DMS79 (cell line): ENCODE data around the gene ARHGEF7.
A peak's percentile ranks its signal among the peaks of the same experiment; 100 is the strongest.

Experiments used
- DNase-seq: peaks from one replicate; lab custom pipeline; 2025; lab: John Stamatoyannopoulos, UW

The ARHGEF7 gene

GRCh38 chr13:111278743-111279652 lies 163.9 kb downstream of the ARHGEF7 start:
- DNase-seq: no peak

- DNase-seq: no peak
Observed at GRCh38 chr13:111280226-111280625, 165.1 kb downstream of the ARHGEF7 start.

- no peak for DNase-seq
Observed at GRCh38 chr13:111280681-111281585, 165.8 kb downstream of the ARHGEF7 start.

GRCh38 chr13:111281751-111282311 lies 166.7 kb downstream of the ARHGEF7 start:
- no peak for DNase-seq

- DNase-seq: no peak
Observed at GRCh38 chr13:111282425-111282824, 167.3 kb downstream of the ARHGEF7 start.

- DNase-seq: no peak
Observed at GRCh38 chr13:111282997-111283396, 167.9 kb downstream of the ARHGEF7 start.

GRCh38 chr13:111283457-111283856 lies 168.3 kb downstream of the ARHGEF7 start:
- no peak for DNase-seq

GRCh38 chr13:111283991-111284390 lies 168.9 kb downstream of the ARHGEF7 start:
- DNase-seq: no peak

- DNase-seq: no peak
Observed at GRCh38 chr13:111284565-111284964, 169.5 kb downstream of the ARHGEF7 start.

- no peak for DNase-seq
Observed at GRCh38 chr13:111286162-111286561, 171.1 kb downstream of the ARHGEF7 start.

- DNase-seq: no peak
Observed at GRCh38 chr13:111286749-111287148, 171.6 kb downstream of the ARHGEF7 start.

- no peak for DNase-seq
Observed at GRCh38 chr13:111287201-111287600, 172.1 kb downstream of the ARHGEF7 start.

GRCh38 chr13:111288276-111288675 lies 173.2 kb downstream of the ARHGEF7 start:
- peak; percentile 64 for DNase-seq

- DNase-seq: no peak
Observed at GRCh38 chr13:111289251-111289650, 174.1 kb downstream of the ARHGEF7 start.

GRCh38 chr13:111291908-111292307 lies 176.8 kb downstream of the ARHGEF7 start:
- DNase-seq: no peak

GRCh38 chr13:111292710-111293485 lies 177.8 kb downstream of the ARHGEF7 start:
- no peak for DNase-seq

GRCh38 chr13:111295886-111296285 lies 180.8 kb downstream of the ARHGEF7 start:
- no peak for DNase-seq

GRCh38 chr13:111296417-111296816 lies 181.3 kb downstream of the ARHGEF7 start:
- DNase-seq: no peak

GRCh38 chr13:111298214-111298975 lies 183.3 kb downstream of the ARHGEF7 start:
- DNase-seq: no peak

- DNase-seq: peak; percentile 90
Observed at GRCh38 chr13:111302045-111302726, 187.1 kb downstream of the ARHGEF7 start.
